ENCODE measurements around the gene HAVCR1. TPM values are rescaled to one million over a fixed set of nuclear protein-coding genes. Genes with fewer than 3 reads are reported as not detected.
A peak's percentile ranks its signal among the peaks of the same experiment; 100 is the strongest.
"Not testable (repeated sequence)": the region's sequence is repeated elsewhere in the genome, so short reads cannot be mapped to it uniquely, and the experiment has no call there.

The HAVCR1 gene
- total RNA-seq, 1 experiment from 2014 or later: 5.8 TPM

DNA sequence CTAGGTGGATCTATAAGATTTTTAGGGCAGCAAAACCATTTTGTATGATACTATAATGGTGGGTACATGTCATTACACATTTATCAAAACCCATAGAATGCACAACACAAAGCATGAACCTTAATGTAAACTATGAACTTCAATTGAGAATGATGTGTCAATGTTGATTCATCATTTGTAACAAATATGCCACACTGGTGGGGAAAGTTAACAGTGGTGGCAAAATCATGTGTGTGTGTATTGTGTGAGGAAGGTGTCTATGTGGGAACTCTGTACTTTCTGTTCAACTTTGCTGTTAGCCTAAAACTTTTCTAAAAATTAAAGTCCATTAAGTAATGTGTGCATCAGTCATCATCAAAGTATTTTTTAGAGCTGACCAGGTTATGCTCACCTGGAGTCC, 38.9 kb downstream of the HAVCR1 start:
- no peak overlapping the region for H3K27ac Mint-ChIP-seq (ENCODE audit: unreplicated experiment)
- H3K4me1 Mint-ChIP-seq (ENCODE audit: low read depth, unreplicated experiment): peaks cover 8% of the 10 kb centered on the region
- no peaks in the 10 kb centered on the region for H3K36me3 Mint-ChIP-seq (ENCODE audit: insufficient read depth, unreplicated experiment)
- peaks cover 3% of the 10 kb centered on the region for H3K9me3 Mint-ChIP-seq (ENCODE audit: low read depth, unreplicated experiment)
- DNase-seq: no peak
- no peaks in the 10 kb centered on the region for H3K27me3 Mint-ChIP-seq (ENCODE audit: unreplicated experiment)
- CTCF ChIA-PET: no interaction called here
- no TSS peak for BruUV-seq (replicated peaks)
- no peak overlapping the region for H3K4me3 Mint-ChIP-seq (ENCODE audit: low read depth, unreplicated experiment)
- intact Hi-C loops (cut with micrococcal nuclease; ENCODE audit: unreplicated experiment): loop anchor here (10.0 kb wide), 1 partner anchor 345 kb away; no protein-coding TSS in a partner anchor
- TF ChIP-seq, protein P1, sequence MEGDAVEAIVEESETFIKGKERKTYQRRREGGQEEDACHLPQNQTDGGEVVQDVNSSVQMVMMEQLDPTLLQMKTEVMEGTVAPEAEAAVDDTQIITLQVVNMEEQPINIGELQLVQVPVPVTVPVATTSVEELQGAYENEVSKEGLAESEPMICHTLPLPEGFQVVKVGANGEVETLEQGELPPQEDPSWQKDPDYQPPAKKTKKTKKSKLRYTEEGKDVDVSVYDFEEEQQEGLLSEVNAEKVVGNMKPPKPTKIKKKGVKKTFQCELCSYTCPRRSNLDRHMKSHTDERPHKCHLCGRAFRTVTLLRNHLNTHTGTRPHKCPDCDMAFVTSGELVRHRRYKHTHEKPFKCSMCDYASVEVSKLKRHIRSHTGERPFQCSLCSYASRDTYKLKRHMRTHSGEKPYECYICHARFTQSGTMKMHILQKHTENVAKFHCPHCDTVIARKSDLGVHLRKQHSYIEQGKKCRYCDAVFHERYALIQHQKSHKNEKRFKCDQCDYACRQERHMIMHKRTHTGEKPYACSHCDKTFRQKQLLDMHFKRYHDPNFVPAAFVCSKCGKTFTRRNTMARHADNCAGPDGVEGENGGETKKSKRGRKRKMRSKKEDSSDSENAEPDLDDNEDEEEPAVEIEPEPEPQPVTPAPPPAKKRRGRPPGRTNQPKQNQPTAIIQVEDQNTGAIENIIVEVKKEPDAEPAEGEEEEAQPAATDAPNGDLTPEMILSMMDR (IDR thresholded peaks at IDR 0.05; ENCODE audit: unreplicated experiment): no peak

DNA sequence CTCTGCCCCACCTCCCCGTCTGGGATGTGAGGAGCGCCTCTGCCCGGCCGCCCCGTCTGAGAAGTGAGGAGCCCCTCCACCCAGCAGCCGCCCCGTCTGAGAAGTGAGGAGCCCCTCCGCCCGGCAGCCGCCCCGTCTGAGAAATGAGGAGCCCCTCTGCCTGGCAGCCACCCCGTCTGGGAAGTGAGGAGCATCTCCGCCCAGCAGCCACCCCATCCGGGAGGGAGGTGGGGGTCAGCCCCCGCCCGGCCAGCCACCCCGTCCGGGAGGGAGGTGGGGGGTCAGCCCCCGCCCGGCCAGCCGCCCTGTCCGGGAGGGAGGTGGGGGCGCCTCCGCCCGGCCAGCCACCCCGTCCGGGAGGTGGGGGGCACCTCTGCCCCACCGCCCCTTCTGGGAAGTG, 44.8 kb downstream of the HAVCR1 start:
- DNase-seq; H3K27ac Mint-ChIP-seq (ENCODE audit: unreplicated experiment); H3K4me1 Mint-ChIP-seq (ENCODE audit: low read depth, unreplicated experiment); H3K4me3 Mint-ChIP-seq (ENCODE audit: low read depth, unreplicated experiment); H3K36me3 Mint-ChIP-seq (ENCODE audit: insufficient read depth, unreplicated experiment); BruUV-seq (replicated peaks); H3K27me3 Mint-ChIP-seq (ENCODE audit: unreplicated experiment); H3K9me3 Mint-ChIP-seq (ENCODE audit: low read depth, unreplicated experiment); intact Hi-C loops (cut with micrococcal nuclease; ENCODE audit: unreplicated experiment); CTCF ChIA-PET: not testable (repeated sequence)

DNA sequence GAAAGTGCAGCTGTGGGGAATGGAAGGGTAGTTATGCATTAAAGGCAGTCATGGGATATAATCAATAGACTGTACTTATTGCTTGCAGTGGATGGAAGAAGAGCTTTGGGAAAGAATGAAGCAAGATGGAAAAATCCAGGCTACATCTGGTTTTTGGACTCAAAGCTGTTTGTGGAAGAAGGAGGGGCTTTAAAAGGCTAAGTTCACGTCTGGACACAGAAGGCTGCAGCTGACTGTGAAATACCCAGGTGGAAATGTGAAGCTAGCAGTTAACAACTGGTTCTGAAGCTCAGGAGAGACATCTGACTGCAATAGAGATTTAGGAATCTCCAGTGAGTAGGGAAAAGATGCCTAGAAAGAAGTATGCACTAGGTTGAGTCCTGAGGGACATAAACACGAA, 52.7 kb downstream of the HAVCR1 start:
- H3K36me3 Mint-ChIP-seq (ENCODE audit: insufficient read depth, unreplicated experiment): no peaks in the 10 kb centered on the region
- no peak overlapping the region for H3K4me3 Mint-ChIP-seq (ENCODE audit: low read depth, unreplicated experiment)
- H3K27ac Mint-ChIP-seq (ENCODE audit: unreplicated experiment): no peak overlapping the region
- peaks cover 8% of the 10 kb centered on the region for H3K9me3 Mint-ChIP-seq (ENCODE audit: low read depth, unreplicated experiment)
- DNase-seq: no peak
- H3K4me1 Mint-ChIP-seq (ENCODE audit: low read depth, unreplicated experiment): peaks cover 14% of the 10 kb centered on the region
- BruUV-seq (replicated peaks): no TSS peak
- intact Hi-C loops (cut with micrococcal nuclease; ENCODE audit: unreplicated experiment): no loop called here
- H3K27me3 Mint-ChIP-seq (ENCODE audit: unreplicated experiment): no peaks in the 10 kb centered on the region
- CTCF ChIA-PET: interaction anchor here (0.6 kb wide), 1 partner anchor 49 kb away, joined by 4 read pairs; no protein-coding TSS in a partner anchor
- TF ChIP-seq, protein P1 (IDR thresholded peaks at IDR 0.05; ENCODE audit: unreplicated experiment): no peak

DNA sequence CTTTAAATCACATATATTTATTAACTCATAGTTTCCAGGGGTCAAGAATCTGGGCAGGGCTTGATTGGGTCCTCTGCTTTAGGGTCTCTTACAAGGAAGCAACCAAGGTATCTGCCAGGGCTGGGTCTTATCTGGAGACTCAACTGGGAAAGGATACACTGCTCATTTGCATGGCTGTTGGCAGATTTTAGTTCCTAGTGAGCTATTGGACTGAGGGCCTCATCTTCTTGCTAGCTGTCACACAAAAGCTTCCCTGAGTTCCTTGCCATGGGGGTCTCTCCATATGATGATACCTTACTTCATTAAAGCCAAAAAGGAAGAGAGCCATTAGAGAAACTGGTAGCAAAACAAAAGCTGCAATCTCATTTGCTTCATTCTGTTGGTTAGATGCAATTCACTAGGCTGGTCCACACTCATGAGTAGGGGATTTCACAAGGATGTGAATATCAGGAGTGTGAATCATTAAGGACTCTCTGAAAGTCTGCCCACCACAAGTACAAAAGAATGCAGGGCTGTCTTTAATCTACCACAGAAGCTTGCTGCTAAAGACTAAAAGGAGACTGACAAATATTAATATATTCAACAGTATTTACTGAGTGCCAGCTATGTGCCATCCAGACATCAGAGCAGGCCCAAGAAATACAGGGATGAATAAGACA, 53.9 kb downstream of the HAVCR1 start:
- no peak for DNase-seq
- TF ChIP-seq, protein P1 (IDR thresholded peaks at IDR 0.05; ENCODE audit: unreplicated experiment): no peak
- no peak overlapping the region for H3K27ac Mint-ChIP-seq (ENCODE audit: unreplicated experiment)
- H3K9me3 Mint-ChIP-seq (ENCODE audit: low read depth, unreplicated experiment): peaks cover 13% of the 10 kb centered on the region
- H3K27me3 Mint-ChIP-seq (ENCODE audit: unreplicated experiment): no peaks in the 10 kb centered on the region
- H3K36me3 Mint-ChIP-seq (ENCODE audit: insufficient read depth, unreplicated experiment): no peaks in the 10 kb centered on the region
- H3K4me1 Mint-ChIP-seq (ENCODE audit: low read depth, unreplicated experiment): peaks cover 14% of the 10 kb centered on the region
- CTCF ChIA-PET: interaction anchor here (0.6 kb wide), 1 partner anchor 26 kb away, joined by 6 read pairs; no protein-coding TSS in a partner anchor
- no peak overlapping the region for H3K4me3 Mint-ChIP-seq (ENCODE audit: low read depth, unreplicated experiment)
- intact Hi-C loops (cut with micrococcal nuclease; ENCODE audit: unreplicated experiment): no loop called here
- no TSS peak for BruUV-seq (replicated peaks)

DNA sequence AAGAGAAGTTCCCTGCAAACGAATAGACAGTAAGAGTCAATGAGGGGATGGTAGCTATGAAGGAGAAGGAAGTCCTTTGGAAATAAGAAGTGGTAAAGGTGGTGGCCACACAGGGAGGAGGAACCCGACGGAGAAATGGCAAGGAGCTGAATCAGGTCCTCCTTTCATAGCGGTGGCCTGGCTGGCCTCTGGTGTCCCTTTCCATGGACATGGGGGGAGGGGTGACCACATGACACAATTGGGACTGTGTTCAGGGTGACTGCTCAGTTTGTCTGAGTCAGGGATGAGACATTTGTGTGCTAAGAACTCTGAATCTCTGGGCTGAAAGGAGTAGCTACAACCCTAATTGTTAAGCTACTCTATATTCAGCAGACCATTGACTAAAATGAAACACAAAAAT, 67.2 kb downstream of the HAVCR1 start:
- intact Hi-C loops (cut with micrococcal nuclease; ENCODE audit: unreplicated experiment): no loop called here
- CTCF ChIA-PET: no interaction called here
- TF ChIP-seq, protein P1 (IDR thresholded peaks at IDR 0.05; ENCODE audit: unreplicated experiment): no peak
- DNase-seq: peak; percentile 10
- no peak overlapping the region for H3K27ac Mint-ChIP-seq (ENCODE audit: unreplicated experiment)
- no TSS peak for BruUV-seq (replicated peaks)
- H3K9me3 Mint-ChIP-seq (ENCODE audit: low read depth, unreplicated experiment): peaks cover 4% of the 10 kb centered on the region
- H3K4me3 Mint-ChIP-seq (ENCODE audit: low read depth, unreplicated experiment): no peak overlapping the region
- H3K4me1 Mint-ChIP-seq (ENCODE audit: low read depth, unreplicated experiment): no peaks in the 10 kb centered on the region
- H3K36me3 Mint-ChIP-seq (ENCODE audit: insufficient read depth, unreplicated experiment): no peaks in the 10 kb centered on the region
- no peaks in the 10 kb centered on the region for H3K27me3 Mint-ChIP-seq (ENCODE audit: unreplicated experiment)

All from Calu3 (cell line).